GM12891 (cell line): Measurements from ENCODE around the gene CDC6.

Experiments used
- DNase-seq: peaks from one replicate; pipeline ENCODE4 v3.0.0; 2011; ENCODE audit warnings: low spot score; ENCODE audit not compliant: insufficient read length
- FAIRE-seq: peaks from 2 replicates; lab custom pipeline; 2011; peaks lifted over from hg19 to GRCh38; lab: Jason Lieb, UNC
- PAX5 ChIP-seq: IDR thresholded peaks from 2 replicates; pipeline ENCODE4 v1.6.1; 2011; ENCODE audit warnings: low read length, moderate library complexity, mild to moderate bottlenecking; ENCODE audit not compliant: insufficient read depth, severe bottlenecking
- POLR2A ChIP-seq: IDR thresholded peaks from 2 replicates; pipeline ENCODE4 v1.6.1; 2011; ENCODE audit warnings: low read depth, low read length, control low read depth
- POLR2AphosphoS5 ChIP-seq: IDR thresholded peaks from 2 replicates; pipeline ENCODE4 v1.6.1; 2011; ENCODE audit warnings: low read depth, low read length, control low read depth
- POU2F2 ChIP-seq: IDR thresholded peaks from 2 replicates; pipeline ENCODE4 v1.6.1; 2011; ENCODE audit warnings: low read depth, mild to moderate bottlenecking, control low read depth, low read length, moderate library complexity
- SPI1 ChIP-seq: IDR thresholded peaks from 2 replicates; pipeline ENCODE4 v1.6.1; 2011; ENCODE audit warnings: low read depth, low read length, control low read depth
- TAF1 ChIP-seq: IDR thresholded peaks from 2 replicates; pipeline ENCODE4 v1.6.1; 2011; ENCODE audit warnings: low read depth, low read length, control low read depth

Gene CDC6

DNA sequence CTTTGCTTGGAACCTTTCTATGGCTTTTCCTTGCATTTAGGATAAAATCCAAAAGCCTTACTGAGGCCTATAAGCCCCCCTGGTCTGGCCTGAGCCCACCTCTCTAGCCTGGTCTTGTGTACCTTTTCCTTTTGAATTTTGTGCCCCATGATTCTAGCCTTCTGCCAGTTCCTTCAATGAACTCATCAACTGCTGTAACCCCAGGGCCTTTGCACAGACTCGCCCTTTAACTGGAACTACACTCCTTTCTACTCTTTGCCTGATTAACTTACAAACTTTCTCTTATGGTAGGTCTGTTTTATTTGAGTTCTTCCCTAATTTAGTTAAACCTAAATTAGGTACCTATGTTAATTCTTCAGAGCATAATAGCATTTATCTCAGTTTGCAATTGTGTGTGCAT lies 52.6 kb downstream of the CDC6 start:
- FAIRE-seq = no peak
- TF ChIP-seq SPI1 (no peak), POLR2A (no peak), POU2F2 (no peak), TAF1 (no peak)

DNA sequence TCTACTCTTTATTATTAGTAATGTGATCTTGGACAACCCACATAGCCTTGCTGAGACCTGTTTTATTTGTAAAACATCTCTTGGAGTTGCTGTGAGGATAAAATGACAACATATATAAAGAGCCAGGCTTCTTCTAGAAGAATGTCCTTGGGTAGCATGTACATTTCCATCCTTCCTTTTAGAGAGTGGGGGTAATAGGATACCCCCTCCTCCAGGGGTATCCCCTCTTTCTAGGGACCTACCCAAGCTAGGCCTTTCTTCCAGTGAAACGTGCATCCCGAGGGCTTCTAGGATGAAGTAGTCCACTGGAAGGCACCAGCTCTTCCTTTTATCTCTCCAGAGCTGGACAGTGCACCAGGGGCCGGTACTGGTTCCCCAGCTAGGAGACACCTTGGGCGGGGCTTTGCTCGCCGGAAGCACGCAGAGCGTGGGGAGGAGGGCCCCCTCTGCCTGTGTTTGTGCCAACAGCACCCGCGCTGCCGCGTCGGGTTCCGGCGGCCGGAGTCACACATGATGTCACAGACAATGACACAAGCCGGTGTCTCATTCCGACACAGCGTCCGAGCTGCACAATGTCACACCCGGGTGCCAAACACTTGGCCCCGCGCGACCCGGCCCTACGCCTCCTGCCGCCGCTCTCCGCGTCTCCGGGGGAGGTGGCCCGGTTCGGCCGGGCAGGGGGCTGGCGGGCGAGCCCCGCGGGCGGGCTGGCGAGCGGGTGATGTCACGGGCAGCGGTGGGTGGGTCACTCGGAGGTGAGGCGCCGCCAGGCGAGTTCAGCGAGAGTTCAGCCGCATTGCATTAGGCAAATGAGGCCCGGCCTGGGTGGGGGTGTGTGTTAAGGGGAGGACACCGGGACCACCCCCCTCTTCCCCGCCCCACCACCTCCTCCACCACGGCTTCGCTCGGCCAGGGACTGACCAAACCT lies 53.5 kb downstream of the CDC6 start:
- TF ChIP-seq POLR2AphosphoS5 = no peak
- no peak for TF ChIP-seq PAX5
- no peak for TF ChIP-seq TAF1
- no peak for TF ChIP-seq SPI1
- TF ChIP-seq POLR2A = no peak
- TF ChIP-seq POU2F2 = no peak
- peak; percentile 78 for DNase-seq
- peak; percentile 83 for FAIRE-seq

More for the DNA sequence above, 52.6 kb downstream of the CDC6 start:
- no peak for DNase-seq

DNA sequence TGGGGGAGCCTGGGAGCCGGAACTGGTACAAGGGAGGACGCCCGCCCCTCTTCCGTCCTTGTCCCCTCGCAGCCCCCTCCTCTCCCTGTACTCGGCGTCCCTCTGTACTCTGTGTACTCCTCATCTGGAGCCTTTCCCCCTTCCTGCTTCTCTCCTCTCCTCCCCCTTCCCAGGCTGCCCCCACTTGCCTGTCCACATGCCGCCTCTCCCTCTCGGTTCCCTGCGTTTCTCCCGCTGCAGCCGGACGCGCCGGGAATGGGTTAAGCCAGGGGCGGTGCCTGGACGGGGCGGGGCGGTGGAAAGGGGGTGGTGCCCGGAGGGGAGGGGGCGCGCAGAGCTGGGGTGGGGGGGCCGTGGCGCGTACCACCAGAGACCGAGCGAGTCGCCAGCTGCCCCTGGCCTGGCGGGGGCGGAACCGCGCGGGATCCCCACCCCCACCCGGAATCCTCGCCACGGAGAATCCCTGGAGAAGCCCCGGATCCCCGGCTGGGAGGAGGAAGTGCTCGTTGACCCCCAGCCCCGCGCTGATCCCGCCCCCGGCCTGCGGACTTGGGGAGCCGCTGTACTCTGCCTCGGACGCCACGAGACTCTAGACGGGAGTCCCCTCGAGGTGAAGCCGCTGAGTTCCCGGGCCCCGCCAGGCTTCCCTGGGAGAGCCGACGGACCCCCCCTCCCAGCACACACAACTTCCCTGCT lies 54.3 kb downstream of the CDC6 start:
- no peak for DNase-seq
- no peak for FAIRE-seq
- TF ChIP-seq POU2F2 (no peak), POLR2A (no peak), TAF1 (no peak), SPI1 (no peak), POLR2AphosphoS5 (no peak), PAX5 (no peak)

DNA sequence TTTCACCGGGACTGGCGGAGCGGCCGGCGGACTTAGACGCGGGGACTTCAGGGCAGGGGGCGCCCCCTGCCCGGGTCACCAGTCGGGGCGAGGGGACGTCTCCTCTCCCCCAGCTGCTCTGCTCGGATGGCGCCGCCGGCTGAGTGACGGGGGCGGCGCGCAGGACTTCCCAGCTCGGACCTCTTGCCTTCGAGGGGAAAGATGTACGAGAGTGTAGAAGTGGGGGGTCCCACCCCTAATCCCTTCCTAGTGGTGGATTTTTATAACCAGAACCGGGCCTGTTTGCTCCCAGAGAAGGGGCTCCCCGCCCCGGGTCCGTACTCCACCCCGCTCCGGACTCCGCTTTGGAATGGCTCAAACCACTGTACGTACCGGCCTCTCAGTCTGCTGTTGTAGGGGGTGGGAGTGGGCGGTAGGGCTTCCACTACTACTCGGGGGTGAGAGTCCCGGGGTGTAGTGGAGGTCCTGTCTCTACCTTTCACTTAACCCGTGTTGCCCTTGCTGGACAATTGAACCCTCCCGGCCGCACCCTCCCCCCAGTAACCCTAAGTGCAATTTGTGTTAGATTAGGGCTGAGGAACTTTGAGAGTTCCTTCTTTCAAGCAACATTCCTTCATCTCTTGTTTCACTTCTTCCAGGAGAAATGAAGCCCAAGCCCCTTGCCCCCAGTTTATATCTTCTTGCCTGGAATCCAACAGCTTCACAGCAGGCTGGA lies 55.0 kb downstream of the CDC6 start:
- FAIRE-seq = no peak
- TF ChIP-seq POLR2A = no peak
- no peak for TF ChIP-seq PAX5
- TF ChIP-seq POLR2AphosphoS5 = no peak
- TF ChIP-seq TAF1 = no peak
- no peak for TF ChIP-seq POU2F2
- TF ChIP-seq SPI1 = no peak
- no peak for DNase-seq

DNA sequence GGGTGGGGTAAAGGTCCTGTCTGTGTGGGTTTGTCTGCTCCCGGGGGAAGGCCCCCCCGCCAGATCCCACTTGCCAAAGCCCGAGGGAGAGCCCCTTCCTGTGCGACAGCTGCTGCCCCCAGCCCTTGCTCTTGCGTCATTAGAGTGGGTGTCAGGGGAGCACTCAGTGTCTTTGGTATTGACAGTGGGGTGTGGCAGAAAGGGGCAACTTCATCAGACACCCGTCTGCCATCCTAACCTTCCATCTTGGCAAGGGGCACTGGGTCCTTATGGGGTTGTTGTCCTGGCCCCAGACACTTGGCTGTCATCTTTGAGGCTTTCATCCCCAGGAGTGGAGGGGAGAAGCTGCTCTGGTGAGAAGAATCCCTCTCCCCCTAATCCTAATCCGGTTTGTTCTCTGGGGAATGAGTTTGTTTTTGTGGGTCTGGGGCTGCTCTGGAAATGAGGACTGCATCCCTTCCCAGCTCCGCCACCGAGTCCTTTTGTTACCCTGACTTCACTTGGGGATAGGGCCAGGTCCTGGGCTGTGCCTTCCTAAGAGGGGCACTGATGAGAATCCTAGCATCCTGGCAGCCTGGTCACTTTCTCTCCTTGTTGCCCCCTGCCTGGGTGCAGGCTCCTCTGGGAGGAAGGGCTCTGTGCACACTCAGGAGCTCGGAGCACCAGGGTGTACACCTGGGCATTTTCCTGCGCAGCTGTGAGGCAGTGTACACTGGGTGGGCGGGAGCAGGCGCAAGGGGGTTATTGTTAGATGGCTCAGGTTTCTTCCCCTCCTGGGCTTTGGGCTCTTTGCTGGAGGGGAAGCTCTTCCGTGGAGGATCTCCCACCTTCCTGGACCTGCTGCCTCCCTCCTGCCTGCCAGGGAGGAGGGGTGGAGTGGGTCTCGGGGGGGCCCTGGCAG lies 55.8 kb downstream of the CDC6 start:
- TF ChIP-seq POLR2AphosphoS5 = no peak
- no peak for TF ChIP-seq POU2F2
- TF ChIP-seq PAX5 = no peak
- TF ChIP-seq TAF1 = no peak
- no peak for TF ChIP-seq POLR2A
- FAIRE-seq = no peak
- no peak for DNase-seq

DNA sequence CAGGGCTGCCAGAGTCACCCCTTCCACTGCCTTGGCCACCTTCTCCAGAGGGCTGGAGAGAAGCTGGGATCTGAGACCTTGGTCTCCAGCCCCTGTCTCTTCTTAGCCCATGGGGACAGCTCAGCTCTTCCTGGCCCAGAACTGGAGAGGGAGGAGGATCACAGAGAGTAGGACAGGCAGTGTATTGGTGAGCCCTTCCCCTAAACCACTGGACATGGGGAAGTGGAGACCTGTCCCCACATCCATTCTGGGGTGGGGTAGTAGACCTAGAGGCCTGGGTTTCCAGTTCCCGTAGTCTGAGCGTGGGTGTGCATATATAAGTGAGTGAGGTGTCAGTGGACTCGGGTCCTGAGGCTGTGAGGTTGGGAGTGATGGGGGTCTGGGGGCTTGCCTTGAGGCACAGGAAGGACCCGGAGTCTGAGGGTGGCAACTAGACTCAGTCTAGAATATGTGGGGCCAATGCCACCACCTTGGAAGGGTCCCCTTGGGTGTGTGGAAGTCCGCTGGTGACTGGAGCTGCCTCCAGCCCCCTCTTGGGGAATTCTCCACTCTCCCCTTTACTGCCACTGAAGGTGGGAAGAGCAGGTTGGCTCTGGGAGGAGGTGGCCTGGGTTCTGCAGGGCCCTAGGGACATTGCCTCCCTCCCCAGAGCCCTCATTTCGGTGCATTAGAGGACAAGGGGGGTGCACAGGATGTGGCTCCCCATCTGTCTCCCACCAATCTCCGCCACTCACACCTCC lies 56.9 kb downstream of the CDC6 start:
- no peak for TF ChIP-seq POLR2A
- TF ChIP-seq SPI1 = peak; percentile 44; the same call in 1 of the 2 replicates
- DNase-seq (no peak), FAIRE-seq (no peak)

DNA sequence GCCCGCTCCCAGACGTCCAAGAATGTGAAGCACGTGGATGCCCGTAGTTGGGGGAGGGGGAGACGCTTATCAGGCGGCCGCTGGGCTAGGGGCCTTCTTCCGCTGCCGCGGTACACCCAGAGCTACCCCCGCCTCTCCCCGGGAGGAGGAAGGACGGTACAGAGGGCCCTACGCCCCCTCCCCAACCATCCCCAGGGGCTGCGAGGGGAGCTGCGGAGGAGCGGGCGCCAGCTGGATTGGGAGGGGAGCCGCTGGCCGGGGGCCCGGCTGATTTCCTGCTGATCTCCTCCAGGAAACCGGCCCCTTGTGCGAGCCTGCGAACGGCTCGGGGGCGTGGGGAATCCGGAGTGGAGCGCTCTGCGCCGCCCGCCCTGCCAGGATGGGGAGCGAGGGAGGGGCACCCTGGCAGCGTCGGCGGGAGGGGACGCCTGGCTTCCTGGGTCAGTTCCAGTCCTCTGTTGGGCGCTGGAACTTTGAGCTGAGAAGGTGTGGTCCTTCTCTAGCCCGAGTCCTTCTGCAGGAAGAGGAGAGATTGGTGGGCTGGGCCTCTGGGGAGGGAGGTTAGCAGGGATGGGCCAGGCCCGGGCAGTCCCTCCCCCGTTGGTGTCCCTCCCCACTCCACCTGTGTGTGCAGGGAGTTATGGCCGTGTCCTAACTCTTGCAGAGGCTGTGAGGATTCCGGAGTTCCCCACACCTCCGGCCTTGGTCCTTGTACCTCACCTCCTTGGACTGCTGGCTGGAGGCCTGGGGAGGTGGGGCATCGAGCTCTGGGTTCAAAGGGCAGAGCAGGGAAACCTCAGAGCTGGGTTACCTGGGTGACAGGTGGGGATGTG lies 57.7 kb downstream of the CDC6 start:
- FAIRE-seq (no peak), DNase-seq (no peak)
- TF ChIP-seq POLR2A (no peak), POLR2AphosphoS5 (no peak), POU2F2 (no peak), TAF1 (no peak)

DNA sequence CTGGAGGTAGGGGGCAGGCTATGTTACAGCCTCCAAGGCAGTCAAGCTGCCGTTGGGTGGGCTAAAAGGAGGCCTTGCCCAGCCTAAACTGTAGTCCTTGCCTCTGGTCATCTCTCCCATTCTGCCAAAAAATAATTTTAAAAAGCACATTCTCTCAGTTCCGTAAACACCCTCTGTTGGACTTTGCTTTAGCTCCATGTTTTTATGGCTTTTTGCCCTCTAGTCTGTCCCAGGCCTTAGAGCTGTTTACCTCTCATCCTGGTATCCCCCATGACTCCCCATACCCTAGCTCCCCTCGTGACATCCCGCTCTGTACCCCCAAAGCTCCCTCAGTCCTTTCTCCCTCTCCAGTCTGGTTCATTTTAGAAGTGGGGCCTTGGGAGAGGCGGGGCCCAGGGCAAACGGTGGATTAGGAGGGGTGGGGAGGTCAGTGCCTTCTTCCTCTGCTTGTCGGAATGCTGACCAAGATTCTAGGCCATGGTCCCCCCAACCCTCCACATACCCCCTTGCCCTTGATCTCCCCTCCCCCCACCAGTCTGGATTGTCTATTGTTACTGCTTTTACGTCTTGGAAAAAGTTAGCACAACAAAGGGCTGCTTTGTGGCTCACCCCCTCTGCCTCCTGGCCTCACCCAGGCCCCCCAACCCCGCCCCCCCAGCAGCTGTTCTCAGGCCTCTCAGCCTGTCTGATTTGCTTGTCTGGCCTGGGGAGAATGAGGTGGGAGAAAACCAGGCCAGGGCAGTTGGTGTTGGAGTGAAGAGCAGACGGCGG lies 58.5 kb downstream of the CDC6 start:
- DNase-seq (no peak), FAIRE-seq (no peak)
- no peak for TF ChIP-seq PAX5
